GM12865 (cell line): ENCODE measurements around the gene MBNL2.

Experiments
- DNase-seq: peaks from one replicate; pipeline ENCODE4 v3.0.0; 2010; ENCODE audit warnings: low read depth
- H3K4me3 ChIP-seq: 2 replicates; pipeline ENCODE4 v1.5.1; 2011; ENCODE audit warnings: mild to moderate bottlenecking, low read depth, low read length, control low read depth
- TF ChIP-seq, protein P1 (sequence below): IDR thresholded peaks from 2 replicates; pipeline ENCODE4 v1.5.1; 2011; ENCODE audit warnings: low read length, control low read depth, low read depth, inconsistent platforms; ENCODE audit not compliant: insufficient read depth; ENCODE audit errors: missing control alignments

The MBNL2 gene

DNA sequence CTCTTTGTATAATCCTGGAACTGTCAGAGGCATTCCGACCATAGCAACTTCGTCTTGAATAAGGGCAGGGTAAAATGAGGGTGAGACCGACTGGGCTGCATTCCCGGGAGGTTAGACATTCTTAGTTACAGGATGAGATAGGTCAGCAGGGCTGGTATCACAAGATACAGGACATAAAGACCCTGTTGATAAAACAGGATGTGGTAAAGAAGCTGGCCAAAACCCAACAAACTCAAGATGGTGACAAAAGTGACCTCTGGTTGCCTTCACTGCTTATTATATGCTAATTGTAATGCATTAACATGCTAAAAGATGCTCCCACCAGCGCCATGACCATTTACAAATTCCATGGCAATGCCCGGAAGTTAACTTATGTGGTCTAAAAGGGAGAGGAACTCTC lies 27.7 kb upstream of the MBNL2 start:
- no peak overlapping the region for H3K4me3 ChIP-seq
- TF ChIP-seq, protein P1, sequence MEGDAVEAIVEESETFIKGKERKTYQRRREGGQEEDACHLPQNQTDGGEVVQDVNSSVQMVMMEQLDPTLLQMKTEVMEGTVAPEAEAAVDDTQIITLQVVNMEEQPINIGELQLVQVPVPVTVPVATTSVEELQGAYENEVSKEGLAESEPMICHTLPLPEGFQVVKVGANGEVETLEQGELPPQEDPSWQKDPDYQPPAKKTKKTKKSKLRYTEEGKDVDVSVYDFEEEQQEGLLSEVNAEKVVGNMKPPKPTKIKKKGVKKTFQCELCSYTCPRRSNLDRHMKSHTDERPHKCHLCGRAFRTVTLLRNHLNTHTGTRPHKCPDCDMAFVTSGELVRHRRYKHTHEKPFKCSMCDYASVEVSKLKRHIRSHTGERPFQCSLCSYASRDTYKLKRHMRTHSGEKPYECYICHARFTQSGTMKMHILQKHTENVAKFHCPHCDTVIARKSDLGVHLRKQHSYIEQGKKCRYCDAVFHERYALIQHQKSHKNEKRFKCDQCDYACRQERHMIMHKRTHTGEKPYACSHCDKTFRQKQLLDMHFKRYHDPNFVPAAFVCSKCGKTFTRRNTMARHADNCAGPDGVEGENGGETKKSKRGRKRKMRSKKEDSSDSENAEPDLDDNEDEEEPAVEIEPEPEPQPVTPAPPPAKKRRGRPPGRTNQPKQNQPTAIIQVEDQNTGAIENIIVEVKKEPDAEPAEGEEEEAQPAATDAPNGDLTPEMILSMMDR = no peak
- no peak for DNase-seq

DNA sequence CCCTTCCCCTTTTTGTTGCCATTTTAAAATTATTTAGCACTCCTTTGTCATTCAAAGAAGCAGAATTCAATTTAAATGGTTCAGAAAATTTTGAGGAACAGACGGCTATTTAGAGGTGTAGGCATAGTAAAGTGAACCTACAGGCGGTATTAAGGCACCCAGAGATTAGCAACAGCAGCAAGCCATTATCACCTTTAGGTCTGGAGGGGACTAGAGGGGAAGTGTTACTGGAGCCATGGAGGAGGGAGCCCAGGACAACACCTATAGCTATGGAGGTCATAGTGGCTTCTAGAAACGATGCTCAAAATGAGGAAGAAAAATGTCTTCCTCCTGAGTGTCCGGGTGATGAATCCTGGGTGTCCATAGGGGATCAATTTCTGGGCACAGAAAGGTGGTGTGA lies 25.8 kb upstream of the MBNL2 start:
- no peak for DNase-seq
- TF ChIP-seq, protein P1 = no peak
- H3K4me3 ChIP-seq = no peak overlapping the region

DNA sequence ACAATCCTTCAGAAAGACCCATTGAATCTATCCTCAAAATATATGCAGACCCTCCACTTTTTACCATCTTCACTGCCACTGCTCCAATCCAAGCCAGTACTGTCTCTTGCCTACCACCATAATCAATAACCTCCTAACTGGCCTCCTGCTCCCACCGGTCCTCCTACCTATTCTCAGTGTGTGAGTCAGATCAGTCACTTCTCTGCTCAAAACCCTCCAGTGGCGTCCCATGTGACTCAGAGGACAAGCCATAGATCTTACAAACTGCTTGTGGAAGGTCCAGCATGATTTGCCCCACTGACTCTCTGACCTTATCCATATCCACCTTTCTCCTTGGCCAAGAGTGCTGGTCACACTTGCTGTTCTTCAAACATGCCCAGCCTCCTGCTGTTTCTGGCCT lies 23.4 kb upstream of the MBNL2 start:
- no peak overlapping the region for H3K4me3 ChIP-seq
- TF ChIP-seq, protein P1 = no peak
- DNase-seq = no peak

DNA sequence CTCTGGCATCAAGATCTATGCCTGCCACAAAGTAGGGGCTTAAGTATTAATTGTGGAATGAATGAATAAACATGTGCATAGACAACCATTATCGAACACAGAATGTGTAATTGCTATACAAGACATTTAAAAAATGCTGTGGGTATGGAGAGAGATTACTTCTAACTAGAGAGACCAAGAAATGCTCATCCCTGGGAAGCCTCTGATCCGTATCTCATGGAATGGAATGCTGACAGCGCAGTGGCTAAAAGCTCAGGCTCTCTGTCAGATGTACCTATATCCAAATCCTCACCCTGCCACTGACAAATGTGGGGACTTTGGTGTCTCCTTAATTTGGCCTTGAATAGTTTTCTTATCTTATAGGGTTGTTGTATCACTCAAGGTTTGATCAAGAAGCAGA lies 22.7 kb upstream of the MBNL2 start:
- no peak overlapping the region for H3K4me3 ChIP-seq
- TF ChIP-seq, protein P1 = no peak
- no peak for DNase-seq

DNA sequence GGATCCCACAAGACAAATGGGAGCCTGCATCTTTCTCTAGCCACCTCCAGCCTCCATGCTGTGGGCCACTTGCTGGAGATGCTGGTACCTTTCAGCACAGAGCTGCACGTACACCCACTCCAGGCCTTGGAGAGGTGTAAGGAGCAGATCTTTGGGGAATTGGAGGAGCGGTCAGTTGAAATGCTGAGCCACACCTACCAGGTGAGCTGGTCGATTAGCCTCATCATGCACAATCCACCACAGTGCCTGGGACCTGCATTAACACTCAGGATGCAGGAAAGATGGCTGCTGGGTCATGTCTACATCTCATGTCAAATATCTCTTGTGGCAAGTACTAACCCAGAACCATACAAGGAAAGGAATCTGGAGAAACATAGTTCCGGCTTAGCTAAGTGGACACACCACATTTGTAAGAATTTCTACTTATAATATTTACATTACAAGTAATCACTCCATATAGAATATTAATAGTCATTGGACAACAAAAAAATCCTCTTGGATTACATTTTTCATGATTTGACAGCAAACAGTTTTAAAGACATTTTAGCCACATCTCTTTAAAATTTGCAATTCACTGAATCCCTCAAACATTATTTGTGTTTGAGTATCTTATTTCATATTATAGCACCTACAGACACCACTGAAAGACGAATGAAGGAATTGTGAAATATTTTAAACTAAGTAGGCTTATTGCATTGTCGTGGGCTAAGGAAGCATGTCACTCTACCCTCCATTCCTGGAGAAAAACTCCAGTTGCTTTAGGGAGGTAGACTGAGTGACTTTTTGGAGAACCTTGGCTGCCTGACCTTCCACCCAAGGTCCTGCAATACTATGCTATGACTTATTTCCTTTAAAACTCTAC lies 21.8 kb upstream of the MBNL2 start:
- no peak overlapping the region for H3K4me3 ChIP-seq
- TF ChIP-seq, protein P1 = no peak
- DNase-seq = no peak

DNA sequence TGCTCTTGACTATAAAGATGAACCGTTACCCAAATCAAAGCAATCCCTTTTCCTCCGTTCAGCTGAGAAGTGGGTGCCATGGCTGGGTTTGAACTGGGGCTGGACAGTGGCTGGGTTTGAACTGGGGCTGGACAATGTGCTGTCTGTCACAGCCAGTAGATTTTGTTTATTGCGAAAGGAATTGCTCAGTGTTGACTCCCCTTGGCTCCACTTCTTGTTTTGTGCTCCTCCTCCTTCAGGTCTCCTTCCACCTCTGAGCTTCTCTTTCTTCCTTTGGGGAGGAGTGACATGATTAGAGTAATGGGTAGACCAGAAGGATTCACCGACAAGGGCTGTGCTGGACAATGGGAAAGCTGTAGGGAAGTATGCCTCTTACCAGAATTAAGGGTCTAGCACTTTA lies 19.4 kb upstream of the MBNL2 start:
- TF ChIP-seq, protein P1 = no peak
- no peak for DNase-seq
- H3K4me3 ChIP-seq = no peak overlapping the region

DNA sequence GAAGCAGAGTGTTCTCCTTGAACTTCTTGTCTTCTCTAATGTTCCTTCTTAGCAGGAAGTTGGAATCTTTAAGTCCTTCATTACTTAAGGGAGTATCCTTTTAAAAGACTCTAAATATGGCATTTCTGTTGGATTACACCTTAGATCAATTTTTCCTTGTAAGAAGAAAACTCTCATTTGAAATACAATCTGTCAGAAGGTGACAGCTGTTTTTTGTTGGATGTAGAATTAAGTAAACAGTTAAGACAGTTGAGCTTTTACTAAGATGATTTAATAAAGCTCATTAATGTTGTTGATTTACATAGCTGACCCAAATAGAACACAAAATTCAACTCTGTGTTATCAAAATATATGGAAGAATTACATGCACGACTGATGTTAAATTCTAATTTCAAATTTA lies 16.7 kb upstream of the MBNL2 start:
- no peak overlapping the region for H3K4me3 ChIP-seq
- TF ChIP-seq, protein P1 = no peak
- DNase-seq = no peak
